ENCODE results near the gene SPOCK1. TPM values are rescaled to one million over a fixed set of nuclear protein-coding genes. Genes with fewer than 3 reads are reported as not detected.

SPOCK1 gene
- total RNA-seq, 1 experiment from 2014 or later = 4.0 TPM

DNA sequence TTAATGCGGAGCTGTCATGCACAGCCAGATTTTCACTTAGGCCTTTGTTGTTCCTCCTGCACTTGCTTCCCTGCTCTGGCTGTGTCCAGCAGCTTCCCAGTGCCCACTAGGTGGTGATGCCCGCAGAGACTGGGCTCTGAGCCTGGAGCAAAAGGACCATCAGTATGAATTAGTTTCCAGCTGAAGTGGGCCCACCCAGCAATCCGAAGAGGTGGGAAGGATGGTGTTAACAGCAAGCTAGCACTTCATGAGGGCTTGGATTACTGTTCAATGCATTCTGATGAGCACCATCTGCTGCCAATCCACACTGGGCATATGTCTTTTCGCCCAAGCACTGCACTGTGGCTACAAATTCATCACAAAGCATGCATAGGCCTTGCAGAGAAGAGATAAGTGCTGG is 459.1 kb downstream of the SPOCK1 start:
- Histone ChIP-seq H3K4me3 (ENCODE audit: low read depth, low read length, poor library complexity, severe bottlenecking) (no peak overlapping the region), H3K27ac (ENCODE audit: low read depth, low read length, poor library complexity, severe bottlenecking) (no peak overlapping the region), H3K27me3 (replicated peaks; ENCODE audit: insufficient read depth, low read depth, low read length, poor library complexity) (peaks cover 16% of the 10 kb centered on the region), H3K4me1 (ENCODE audit: insufficient read depth, low read length, poor library complexity, severe bottlenecking) (no peaks in the 10 kb centered on the region), H3K9me3 (ENCODE audit: low read depth, low read length, poor library complexity, severe bottlenecking) (no peaks in the 10 kb centered on the region), H3K36me3 (ENCODE audit: insufficient read depth, low read length, poor library complexity, severe bottlenecking) (no peaks in the 10 kb centered on the region)
- ChIA-PET POLR2A (ENCODE audit: low non-redundant PET) (no interaction called here), CTCF (no interaction called here)
- no peak for DNase-seq (ENCODE audit: low spot score)
- intact Hi-C loops (cut with micrococcal nuclease; ENCODE audit: unreplicated experiment) = no loop called here
- TF ChIP-seq, protein P1, sequence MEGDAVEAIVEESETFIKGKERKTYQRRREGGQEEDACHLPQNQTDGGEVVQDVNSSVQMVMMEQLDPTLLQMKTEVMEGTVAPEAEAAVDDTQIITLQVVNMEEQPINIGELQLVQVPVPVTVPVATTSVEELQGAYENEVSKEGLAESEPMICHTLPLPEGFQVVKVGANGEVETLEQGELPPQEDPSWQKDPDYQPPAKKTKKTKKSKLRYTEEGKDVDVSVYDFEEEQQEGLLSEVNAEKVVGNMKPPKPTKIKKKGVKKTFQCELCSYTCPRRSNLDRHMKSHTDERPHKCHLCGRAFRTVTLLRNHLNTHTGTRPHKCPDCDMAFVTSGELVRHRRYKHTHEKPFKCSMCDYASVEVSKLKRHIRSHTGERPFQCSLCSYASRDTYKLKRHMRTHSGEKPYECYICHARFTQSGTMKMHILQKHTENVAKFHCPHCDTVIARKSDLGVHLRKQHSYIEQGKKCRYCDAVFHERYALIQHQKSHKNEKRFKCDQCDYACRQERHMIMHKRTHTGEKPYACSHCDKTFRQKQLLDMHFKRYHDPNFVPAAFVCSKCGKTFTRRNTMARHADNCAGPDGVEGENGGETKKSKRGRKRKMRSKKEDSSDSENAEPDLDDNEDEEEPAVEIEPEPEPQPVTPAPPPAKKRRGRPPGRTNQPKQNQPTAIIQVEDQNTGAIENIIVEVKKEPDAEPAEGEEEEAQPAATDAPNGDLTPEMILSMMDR (conservative IDR thresholded peaks at IDR 0.05; ENCODE audit: low read depth, low read length) = no peak
- no TSS peak for BruUV-seq (replicated peaks)

DNA sequence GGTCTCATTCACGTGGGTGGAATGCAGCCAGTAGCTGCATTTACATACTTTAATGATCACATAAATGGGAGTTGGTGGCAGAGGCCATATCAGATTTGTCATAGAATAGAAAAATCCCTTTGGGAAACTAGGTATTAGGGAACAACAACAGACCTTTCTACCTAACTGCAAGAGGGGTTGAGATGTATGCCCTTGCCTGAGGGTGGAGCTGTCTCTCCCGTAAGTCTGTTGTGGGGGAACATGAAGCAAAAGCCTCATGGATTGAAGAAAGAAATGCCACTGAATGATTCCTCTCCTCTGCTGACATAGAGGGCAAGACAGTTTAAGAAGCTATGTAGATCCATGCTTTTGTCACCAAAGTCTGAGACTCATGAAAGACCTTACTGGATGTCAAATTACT is 461.3 kb downstream of the SPOCK1 start:
- BruUV-seq (replicated peaks) = no TSS peak
- Histone ChIP-seq H3K36me3 (ENCODE audit: insufficient read depth, low read length, poor library complexity, severe bottlenecking) (no peaks in the 10 kb centered on the region), H3K9me3 (ENCODE audit: low read depth, low read length, poor library complexity, severe bottlenecking) (no peaks in the 10 kb centered on the region), H3K4me3 (ENCODE audit: low read depth, low read length, poor library complexity, severe bottlenecking) (no peak overlapping the region), H3K27ac (ENCODE audit: low read depth, low read length, poor library complexity, severe bottlenecking) (no peak overlapping the region), H3K27me3 (replicated peaks; ENCODE audit: insufficient read depth, low read depth, low read length, poor library complexity) (peaks cover 19% of the 10 kb centered on the region), H3K4me1 (ENCODE audit: insufficient read depth, low read length, poor library complexity, severe bottlenecking) (no peaks in the 10 kb centered on the region)
- CTCF ChIA-PET = no interaction called here
- POLR2A ChIA-PET (ENCODE audit: low non-redundant PET) = no interaction called here
- no peak for TF ChIP-seq EZH2 (IDR thresholded peaks at IDR 0.05; ENCODE audit: borderline replicate concordance, low read depth, low read length, poor library complexity, severe bottlenecking)
- TF ChIP-seq, protein P1 (conservative IDR thresholded peaks at IDR 0.05; ENCODE audit: low read depth, low read length) = no peak
- intact Hi-C loops (cut with micrococcal nuclease; ENCODE audit: unreplicated experiment) = no loop called here
- DNase-seq (ENCODE audit: low spot score) = no peak

DNA sequence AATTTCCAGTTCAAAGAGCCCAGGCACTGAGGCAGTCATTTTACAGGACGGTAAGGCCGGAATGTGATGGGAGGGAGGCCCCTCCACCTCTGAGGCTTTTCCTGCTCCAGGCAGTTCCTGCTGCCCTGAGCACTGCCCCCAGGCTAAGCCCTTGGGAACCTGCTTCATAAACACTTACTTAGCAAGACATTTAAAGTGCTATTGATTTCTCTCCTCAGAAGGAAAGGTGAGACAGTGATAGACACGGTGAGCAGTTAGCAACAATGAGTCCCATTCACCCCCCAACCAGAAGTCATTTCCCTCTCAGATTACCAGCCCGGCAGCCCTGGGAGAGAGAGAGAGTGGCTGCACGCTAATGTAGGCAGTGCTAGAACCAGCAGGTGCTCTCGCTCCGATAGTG is 462.5 kb downstream of the SPOCK1 start:
- TF ChIP-seq, protein P1 (conservative IDR thresholded peaks at IDR 0.05; ENCODE audit: low read depth, low read length) = no peak
- no peak for TF ChIP-seq EZH2 (IDR thresholded peaks at IDR 0.05; ENCODE audit: borderline replicate concordance, low read depth, low read length, poor library complexity, severe bottlenecking)
- no peaks in the 10 kb centered on the region for H3K36me3 ChIP-seq (ENCODE audit: insufficient read depth, low read length, poor library complexity, severe bottlenecking)
- H3K4me1 ChIP-seq (ENCODE audit: insufficient read depth, low read length, poor library complexity, severe bottlenecking) = no peaks in the 10 kb centered on the region
- POLR2A ChIA-PET (ENCODE audit: low non-redundant PET) = no interaction called here
- no TSS peak for BruUV-seq (replicated peaks)
- no peak overlapping the region for H3K4me3 ChIP-seq (ENCODE audit: low read depth, low read length, poor library complexity, severe bottlenecking)
- peaks cover 19% of the 10 kb centered on the region for H3K27me3 ChIP-seq (replicated peaks; ENCODE audit: insufficient read depth, low read depth, low read length, poor library complexity)
- no peaks in the 10 kb centered on the region for H3K9me3 ChIP-seq (ENCODE audit: low read depth, low read length, poor library complexity, severe bottlenecking)
- H3K27ac ChIP-seq (ENCODE audit: low read depth, low read length, poor library complexity, severe bottlenecking) = no peak overlapping the region
- no peak for DNase-seq (ENCODE audit: low spot score)
- intact Hi-C loops (cut with micrococcal nuclease; ENCODE audit: unreplicated experiment) = no loop called here
- CTCF ChIA-PET = no interaction called here

Data from A673 (cell line).